IMR-90 (cell line): ENCODE results near the gene PEAK3. TPM values are rescaled to one million over a fixed set of nuclear protein-coding genes. Genes with fewer than 3 reads are reported as not detected.

Source experiments
- ATAC-seq: fragments of 200-7000 bp; cut with Tn5 transposase; 2 replicates; pipeline ENCODE4 v1.9.1; 2020; ENCODE audit warnings: low read depth, mild to moderate bottlenecking, moderate library complexity
- BruUV-seq: library from RNA; stranded (reverse); fragments of 400-500 nt; replicated peaks from 2 replicates; lab custom pipeline; 2021; lab: Mats Ljungman, UMichigan
- CTCF ChIA-PET: fragments of 300-600 bp; formaldehyde crosslinking; extraction: SDS; loops from one replicate; lab custom pipeline; 2021; ENCODE audit warnings: antibody characterized with exemption; lab: Yijun Ruan, JAX
- POLR2A ChIA-PET: fragments of 300-600 bp; sonication (Branson Sonifier 250); formaldehyde crosslinking; loops from one replicate; lab custom pipeline; 2022; ENCODE audit warnings: antibody characterized with exemption; ENCODE audit not compliant: unreplicated experiment; lab: Charles Lee
- DNase-seq: peaks from one replicate; pipeline ENCODE4 v3.0.0; 2013
- H2AFZ ChIP-seq: replicated peaks from 2 replicates; pipeline ENCODE3; 2013; ENCODE audit warnings: low read length, mild to moderate bottlenecking; ENCODE audit not compliant: poor library complexity
- H2AK5ac ChIP-seq: 2 replicates; pipeline ENCODE4 v1.6.1; 2013; ENCODE audit warnings: low read depth, low read length, inconsistent platforms
- H2AK9ac ChIP-seq: replicated peaks from 2 replicates; pipeline ENCODE3; 2013; ENCODE audit warnings: mild to moderate bottlenecking, low read depth, low read length, moderate library complexity; ENCODE audit not compliant: poor library complexity
- H2BK120ac ChIP-seq: 2 replicates; pipeline ENCODE4 v1.6.1; 2013; ENCODE audit warnings: low read depth, low read length, inconsistent platforms
- H2BK15ac ChIP-seq: 3 replicates; pipeline ENCODE4 v1.6.1; 2013; ENCODE audit warnings: low read depth, low read length, inconsistent platforms
- H2BK20ac ChIP-seq: 2 replicates; pipeline ENCODE4 v1.6.1; 2013; ENCODE audit warnings: low read depth, mild to moderate bottlenecking, inconsistent platforms, low read length, moderate library complexity
- H2BK5ac ChIP-seq: 2 replicates; pipeline ENCODE4 v1.6.1; 2013; ENCODE audit warnings: mild to moderate bottlenecking, low read depth, low read length, inconsistent platforms; ENCODE audit not compliant: poor library complexity, severe bottlenecking
- H3K14ac ChIP-seq: replicated peaks from 2 replicates; pipeline ENCODE4 v1.6.1; 2013; ENCODE audit warnings: low read depth, low read length, inconsistent platforms
- H3K18ac ChIP-seq: 2 replicates; pipeline ENCODE4 v1.6.1; 2013; ENCODE audit warnings: low read depth, low read length, control low read depth
- H3K23ac ChIP-seq: 2 replicates; pipeline ENCODE4 v1.6.1; 2013; ENCODE audit warnings: low read depth, low read length, inconsistent platforms
- H3K27ac ChIP-seq: 2 replicates; pipeline ENCODE4 v1.5.1; 2013; ENCODE audit warnings: mild to moderate bottlenecking, control low read depth, low read length; ENCODE audit not compliant: insufficient read depth
- H3K27me3 ChIP-seq: 2 replicates; pipeline ENCODE4 v1.6.1; 2013; ENCODE audit warnings: low read length; ENCODE audit not compliant: control insufficient read depth, insufficient read depth
- H3K36me3 ChIP-seq: 2 replicates; pipeline ENCODE4 v1.6.1; 2013; ENCODE audit warnings: low read length, mixed read lengths; ENCODE audit not compliant: control insufficient read depth, insufficient read depth
- H3K4ac ChIP-seq: 2 replicates; pipeline ENCODE4 v1.6.1; 2013; ENCODE audit warnings: low read depth, low read length, inconsistent platforms
- H3K4me1 ChIP-seq: 2 replicates; pipeline ENCODE4 v1.6.1; 2013; ENCODE audit warnings: low read length, mixed read lengths; ENCODE audit not compliant: control insufficient read depth, insufficient read depth
- H3K4me2 ChIP-seq: 2 replicates; pipeline ENCODE4 v1.6.1; 2013; ENCODE audit warnings: low read depth, mild to moderate bottlenecking, control low read depth, low read length, moderate library complexity
- H3K4me3 ChIP-seq: 2 replicates; pipeline ENCODE4 v1.5.1; 2013; ENCODE audit warnings: low read depth, mild to moderate bottlenecking, control low read depth, low read length, moderate library complexity; ENCODE audit not compliant: insufficient read depth
- H3K56ac ChIP-seq: 2 replicates; pipeline ENCODE4 v1.6.1; 2013; ENCODE audit warnings: low read length, inconsistent platforms; ENCODE audit not compliant: insufficient read depth; ENCODE audit errors: extremely low read depth
- H3K79me1 ChIP-seq, 2 experiments: 2 replicates each; pipeline ENCODE4 v1.6.1; 2013; ENCODE audit warnings: low read length in 2 of 2, inconsistent platforms in 1 of 2, low read depth in 1 of 2
- H3K9ac ChIP-seq: 2 replicates; pipeline ENCODE4 v1.6.1; 2013; ENCODE audit warnings: low read depth, low read length, control low read depth
- H3K9me1 ChIP-seq: 2 replicates; pipeline ENCODE4 v1.6.1; 2013; ENCODE audit warnings: low read length, inconsistent platforms; ENCODE audit not compliant: insufficient read depth
- H3K9me3 ChIP-seq: 2 replicates; pipeline ENCODE4 v1.6.1; 2013; ENCODE audit warnings: low read length; ENCODE audit not compliant: control insufficient read depth, insufficient read depth
- H4K20me1 ChIP-seq: 2 replicates; pipeline ENCODE4 v1.6.1; 2013; ENCODE audit warnings: low read length, inconsistent platforms; ENCODE audit not compliant: insufficient read depth
- H4K5ac ChIP-seq: 2 replicates; pipeline ENCODE4 v1.6.1; 2013; ENCODE audit warnings: mild to moderate bottlenecking, low read depth, low read length, control low read depth
- H4K8ac ChIP-seq, 2 experiments: 2 replicates each; pipeline ENCODE4 v1.6.1; 2013; ENCODE audit warnings: low read depth in 2 of 2, low read length in 2 of 2, control low read depth in 1 of 2, inconsistent platforms in 1 of 2
- H4K91ac ChIP-seq: 2 replicates; pipeline ENCODE4 v1.6.1; 2013; ENCODE audit warnings: low read depth, low read length, inconsistent platforms; ENCODE audit not compliant: insufficient read depth
- FOS ChIP-seq: fragments of 150-350 bp; IDR thresholded peaks from 2 replicates; pipeline ENCODE4 v1.6.1; 2016; ENCODE audit warnings: low read depth, low read length
- MAFK ChIP-seq: IDR thresholded peaks from 2 replicates; pipeline ENCODE4 v1.6.1; 2012; ENCODE audit warnings: low read depth, low read length, improper control_type of control experiment
- MAZ ChIP-seq: IDR thresholded peaks from 2 replicates; pipeline ENCODE4 v1.6.1; 2012; ENCODE audit warnings: low read depth, mild to moderate bottlenecking, low read length, improper control_type of control experiment, moderate library complexity, borderline replicate concordance
- MXI1 ChIP-seq: IDR thresholded peaks from 2 replicates; pipeline ENCODE4 v1.6.1; 2012; ENCODE audit warnings: low read depth, mild to moderate bottlenecking, low read length, moderate library complexity, borderline replicate concordance
- POLR2A ChIP-seq: IDR thresholded peaks from 2 replicates; pipeline ENCODE4 v1.6.1; 2012; ENCODE audit warnings: mild to moderate bottlenecking, low read depth, low read length
- RCOR1 ChIP-seq: IDR thresholded peaks from 2 replicates; pipeline ENCODE4 v1.6.1; 2012; ENCODE audit warnings: mild to moderate bottlenecking, low read length, improper control_type of control experiment; ENCODE audit not compliant: insufficient replicate concordance
- RFX5 ChIP-seq: IDR thresholded peaks from 2 replicates; pipeline ENCODE4 v1.8.0; 2012; ENCODE audit warnings: low read depth, mild to moderate bottlenecking, low read length, moderate library complexity
- WGBS, 2 experiments: methylation state at CpG; one replicate each; pipeline versions ENCODE4 v1.1.5 to v1.1.7; 2013; ENCODE audit warnings: missing lambda C conversion rate in 2 of 2; ENCODE audit not compliant: insufficient read length in 1 of 2; ENCODE audit errors: extremely low coverage in 2 of 2; 5-methylcytosine and 5-hydroxymethylcytosine counted together
- dilution Hi-C: fragments of 300-500 bp; cut with HindIII; formaldehyde crosslinking; loops from one replicate; pipeline ENCODE4 v1.14.3; 2018; ENCODE audit warnings: low sequenced_read_pairs; ENCODE audit not compliant: unreplicated experiment
- in situ Hi-C: fragments of 300-500 bp; cut with MboI; formaldehyde crosslinking; loops from 3 replicates; pipeline ENCODE4 v1.14.3; 2019; ENCODE audit warnings: low sequenced_read_pairs, inconsistent platforms, mixed read lengths
- intact Hi-C: fragments of 100-400 bp; cut with micrococcal nuclease; formaldehyde crosslinking; loops from 2 replicates; pipeline ENCODE4 v1.10.0; 2022
- polyA plus RNA-seq, 3 experiments: library from polyadenylated mRNA; depleted of rRNA; stranded (reverse); fragments of >200 nt; gene quantifications; 2 replicates each; pipeline ENCODE4 v1.2.3, GENCODE V29; 2012; ENCODE audit warnings: low replicate concordance in 1 of 3
- total RNA-seq: library from RNA; depleted of rRNA; stranded (reverse); fragments of >200 nt; gene quantifications from 2 replicates; pipeline ENCODE4 v1.2.3, GENCODE V29; 2012
- TF ChIP-seq, protein P1 (sequence below): conservative IDR thresholded peaks from 2 replicates; pipeline ENCODE4 v1.5.1; 2012; ENCODE audit warnings: mild to moderate bottlenecking, low read depth, low read length, improper control_type of control experiment

Gene PEAK3
- total and polyA plus RNA-seq, 2 of the 4 experiments (the other 2 are of a cell fraction): under 0.01 to 0.09 TPM

DNA sequence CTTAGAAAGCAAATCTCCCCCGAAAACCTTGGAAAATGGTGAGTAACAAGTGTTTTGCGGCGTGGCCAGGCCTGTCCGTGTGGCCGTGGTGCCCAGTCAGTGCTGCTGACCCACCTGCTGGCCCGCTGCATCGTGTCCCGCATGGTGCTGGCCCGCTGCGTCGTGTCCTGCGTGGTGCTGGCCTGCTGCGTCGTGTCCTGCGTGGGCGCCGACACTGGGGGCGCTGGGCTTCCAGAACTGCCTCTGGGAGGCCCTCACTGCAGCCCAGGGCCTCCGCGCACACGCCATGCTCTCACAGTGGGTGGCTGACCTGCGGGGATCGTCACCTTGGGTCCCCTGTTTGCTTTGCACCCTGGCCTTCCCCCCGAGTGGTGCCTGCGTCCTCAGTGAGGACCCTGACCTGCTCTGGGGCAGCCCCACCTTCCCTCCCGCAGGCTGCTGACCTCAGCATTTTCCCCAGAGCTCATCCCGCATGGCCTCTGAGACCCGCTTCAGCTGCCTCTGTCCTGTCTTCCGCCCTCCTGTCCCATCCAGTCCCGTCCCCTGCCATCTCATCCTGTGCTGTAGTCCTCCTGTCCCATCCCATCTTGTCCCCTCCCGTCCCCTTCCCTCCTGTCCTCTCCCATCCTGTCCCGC, 56.4 kb downstream of the PEAK3 start:
- no peak overlapping the region for H4K5ac ChIP-seq
- dilution Hi-C loops: no loop called here
- ChIA-PET POLR2A (no interaction called here), CTCF (no interaction called here)
- H3K23ac ChIP-seq: no peak overlapping the region
- 95% methylated on average over 24 of the region's 32 CpGs; no CpG with 5 or more reads in 1 of the 2 experiments for WGBS, 2 experiments
- no peaks in the 10 kb centered on the region for H3K4me1 ChIP-seq
- no peaks in the 10 kb centered on the region for H3K9me3 ChIP-seq
- H2AFZ ChIP-seq: no peak overlapping the region
- no peak overlapping the region for H4K91ac ChIP-seq
- no peak overlapping the region for H3K18ac ChIP-seq
- no peak overlapping the region for H2BK5ac ChIP-seq
- no peak overlapping the region for H3K4ac ChIP-seq
- H3K14ac ChIP-seq: no peak overlapping the region
- no peak overlapping the region for H2AK5ac ChIP-seq
- no TSS peak for BruUV-seq
- no peak overlapping the region for H3K4me2 ChIP-seq
- intact Hi-C loops: no loop called here
- no peaks in the 10 kb centered on the region for H3K27me3 ChIP-seq
- H2BK120ac ChIP-seq: no peak overlapping the region
- DNase-seq: no peak
- H2BK15ac ChIP-seq: no peak overlapping the region
- no peak overlapping the region for H3K4me3 ChIP-seq
- in situ Hi-C loops: no loop called here
- TF ChIP-seq MXI1 (no peak), RCOR1 (no peak), RFX5 (no peak), MAZ (no peak), POLR2A (no peak), FOS (no peak), MAFK (peak; percentile 94)
- TF ChIP-seq, protein P1, sequence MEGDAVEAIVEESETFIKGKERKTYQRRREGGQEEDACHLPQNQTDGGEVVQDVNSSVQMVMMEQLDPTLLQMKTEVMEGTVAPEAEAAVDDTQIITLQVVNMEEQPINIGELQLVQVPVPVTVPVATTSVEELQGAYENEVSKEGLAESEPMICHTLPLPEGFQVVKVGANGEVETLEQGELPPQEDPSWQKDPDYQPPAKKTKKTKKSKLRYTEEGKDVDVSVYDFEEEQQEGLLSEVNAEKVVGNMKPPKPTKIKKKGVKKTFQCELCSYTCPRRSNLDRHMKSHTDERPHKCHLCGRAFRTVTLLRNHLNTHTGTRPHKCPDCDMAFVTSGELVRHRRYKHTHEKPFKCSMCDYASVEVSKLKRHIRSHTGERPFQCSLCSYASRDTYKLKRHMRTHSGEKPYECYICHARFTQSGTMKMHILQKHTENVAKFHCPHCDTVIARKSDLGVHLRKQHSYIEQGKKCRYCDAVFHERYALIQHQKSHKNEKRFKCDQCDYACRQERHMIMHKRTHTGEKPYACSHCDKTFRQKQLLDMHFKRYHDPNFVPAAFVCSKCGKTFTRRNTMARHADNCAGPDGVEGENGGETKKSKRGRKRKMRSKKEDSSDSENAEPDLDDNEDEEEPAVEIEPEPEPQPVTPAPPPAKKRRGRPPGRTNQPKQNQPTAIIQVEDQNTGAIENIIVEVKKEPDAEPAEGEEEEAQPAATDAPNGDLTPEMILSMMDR: no peak
- H3K36me3 ChIP-seq: peaks cover 73% of the 10 kb centered on the region
- H3K79me1 ChIP-seq: peaks cover 9 to 14% of the 10 kb centered on the region in 2 experiments
- H2AK9ac ChIP-seq: no peak overlapping the region
- H4K20me1 ChIP-seq: peaks cover 12% of the 10 kb centered on the region
- H3K27ac ChIP-seq: no peak overlapping the region
- H4K8ac ChIP-seq: no peak overlapping the region
- H3K9ac ChIP-seq: no peak overlapping the region
- ATAC-seq: no peak
- H3K56ac ChIP-seq: no peak overlapping the region
- no peaks in the 10 kb centered on the region for H3K9me1 ChIP-seq
- H2BK20ac ChIP-seq: no peak overlapping the region
